Measurements from ENCODE around the gene STK38.
"Not testable (repeated sequence)": the region's sequence is repeated elsewhere in the genome, so short reads cannot be mapped to it uniquely, and the experiment has no call there.

STK38 gene

GRCh38 chr6:36493859-36494258 is 53.4 kb downstream of the STK38 start:
- Histone ChIP-seq H3K27me3 (ENCODE audit: control insufficient read depth, insufficient read depth, low read length) (no peaks in the 10 kb centered on the region), H3K27ac (ENCODE audit: low read length) (no peak overlapping the region), H3K4me1 (ENCODE audit: control insufficient read depth, low read depth, low read length) (peaks cover 4% of the 10 kb centered on the region), H3K36me3 (ENCODE audit: control insufficient read depth, low read depth, low read length) (peaks cover 34% of the 10 kb centered on the region), H3K9me3 (ENCODE audit: control insufficient read depth, low read depth, low read length) (no peaks in the 10 kb centered on the region), H3K4me3 (ENCODE audit: low read length) (no peak overlapping the region), H3K9ac (ENCODE audit: low read length) (no peak overlapping the region)

- no peak overlapping the region for H3K9ac ChIP-seq (ENCODE audit: low read length)
Observed at GRCh38 chr6:36493319-36493718, 54.0 kb downstream of the STK38 start.

GRCh38 chr6:36492621-36493020 is 54.7 kb downstream of the STK38 start:
- Histone ChIP-seq H3K36me3 (ENCODE audit: control insufficient read depth, low read depth, low read length) (peaks cover 40% of the 10 kb centered on the region), H3K27ac (ENCODE audit: low read length) (no peak overlapping the region)

More at GRCh38 chr6:36493319-36493718, 54.0 kb downstream of the STK38 start:
- Histone ChIP-seq H3K4me1 (ENCODE audit: control insufficient read depth, low read depth, low read length) (peaks cover 4% of the 10 kb centered on the region), H3K9me3 (ENCODE audit: control insufficient read depth, low read depth, low read length) (no peaks in the 10 kb centered on the region), H3K4me3 (ENCODE audit: low read length) (no peak overlapping the region), H3K27ac (ENCODE audit: low read length) (no peak overlapping the region), H3K27me3 (ENCODE audit: control insufficient read depth, insufficient read depth, low read length) (no peaks in the 10 kb centered on the region), H3K36me3 (ENCODE audit: control insufficient read depth, low read depth, low read length) (peaks cover 38% of the 10 kb centered on the region)

DNA sequence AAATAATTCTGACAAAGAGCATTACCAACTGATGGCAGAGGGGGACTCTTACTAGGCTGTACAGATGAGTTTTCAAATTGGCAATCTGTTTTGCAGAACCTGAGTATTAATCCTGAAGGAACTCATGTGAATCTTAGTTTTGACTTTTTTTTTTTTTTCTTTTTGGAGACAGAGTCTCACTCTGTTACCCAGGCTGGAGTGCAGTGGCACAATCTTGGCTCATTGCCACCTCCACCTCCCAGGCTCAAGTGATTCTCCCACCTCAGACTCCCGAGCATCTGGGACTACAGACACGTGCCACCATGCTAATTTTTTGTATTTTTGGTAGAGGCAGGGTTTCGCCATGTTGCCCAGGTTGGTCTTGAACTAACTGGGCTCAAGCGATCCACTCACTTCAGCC is 55.2 kb downstream of the STK38 start:
- no peak overlapping the region for H3K9ac ChIP-seq (ENCODE audit: low read length)
- peaks cover 40% of the 10 kb centered on the region for H3K36me3 ChIP-seq (ENCODE audit: control insufficient read depth, low read depth, low read length)
- no peaks in the 10 kb centered on the region for H3K9me3 ChIP-seq (ENCODE audit: control insufficient read depth, low read depth, low read length)
- no peak overlapping the region for H3K4me3 ChIP-seq (ENCODE audit: low read length)
- H3K27me3 ChIP-seq (ENCODE audit: control insufficient read depth, insufficient read depth, low read length) = no peaks in the 10 kb centered on the region
- H3K27ac ChIP-seq (ENCODE audit: low read length) = no peak overlapping the region
- peaks cover 4% of the 10 kb centered on the region for H3K4me1 ChIP-seq (ENCODE audit: control insufficient read depth, low read depth, low read length)

More at GRCh38 chr6:36492621-36493020, 54.7 kb downstream of the STK38 start:
- Histone ChIP-seq H3K4me1 (ENCODE audit: control insufficient read depth, low read depth, low read length) (peaks cover 4% of the 10 kb centered on the region), H3K4me3 (ENCODE audit: low read length) (no peak overlapping the region), H3K9ac (ENCODE audit: low read length) (no peak overlapping the region), H3K9me3 (ENCODE audit: control insufficient read depth, low read depth, low read length) (no peaks in the 10 kb centered on the region), H3K27me3 (ENCODE audit: control insufficient read depth, insufficient read depth, low read length) (no peaks in the 10 kb centered on the region)

DNA sequence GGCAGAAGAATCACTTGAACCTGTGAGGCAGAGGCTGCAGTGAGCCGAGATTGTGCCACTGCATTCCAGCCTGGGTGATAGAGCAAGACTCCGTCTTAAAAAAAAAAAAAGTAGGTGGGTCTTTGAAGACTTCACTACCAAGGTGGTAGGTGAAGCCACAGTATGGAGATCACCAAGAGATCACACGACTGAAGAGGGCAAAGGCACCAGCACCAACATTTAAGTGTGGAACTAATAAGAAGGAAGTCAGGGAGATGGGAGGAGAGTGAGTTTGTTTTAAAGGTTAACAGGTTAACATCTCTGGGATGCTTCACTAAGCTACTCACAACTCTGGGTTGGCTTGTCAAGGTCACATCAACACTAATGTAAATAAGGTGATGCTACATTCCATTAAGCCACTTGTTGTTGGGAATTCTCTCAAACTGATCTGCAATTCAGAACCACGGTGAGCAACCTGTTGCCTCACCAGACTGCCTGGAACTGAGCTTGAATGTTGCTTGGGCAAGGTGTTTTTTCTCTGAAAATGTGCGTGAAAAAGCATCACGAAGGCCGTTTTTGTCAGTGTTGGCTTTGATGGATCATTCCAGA is 55.8 kb downstream of the STK38 start:
- no peak overlapping the region for H3K4me3 ChIP-seq (ENCODE audit: low read length)
- H3K36me3 ChIP-seq (ENCODE audit: control insufficient read depth, low read depth, low read length) = peaks cover 42% of the 10 kb centered on the region

GRCh38 chr6:36489426-36489825 is 57.9 kb downstream of the STK38 start:
- peaks cover 4% of the 10 kb centered on the region for H3K4me1 ChIP-seq (ENCODE audit: control insufficient read depth, low read depth, low read length)
- H3K9me3 ChIP-seq (ENCODE audit: control insufficient read depth, low read depth, low read length) = no peaks in the 10 kb centered on the region
- peaks cover 33% of the 10 kb centered on the region for H3K36me3 ChIP-seq (ENCODE audit: control insufficient read depth, low read depth, low read length)
- no peak overlapping the region for H3K27ac ChIP-seq (ENCODE audit: low read length)
- H3K27me3 ChIP-seq (ENCODE audit: control insufficient read depth, insufficient read depth, low read length) = no peaks in the 10 kb centered on the region
- H3K4me3 ChIP-seq (ENCODE audit: low read length) = no peak overlapping the region
- H3K9ac ChIP-seq (ENCODE audit: low read length) = no peak overlapping the region

More for the DNA sequence above, 55.8 kb downstream of the STK38 start:
- Histone ChIP-seq H3K27ac (ENCODE audit: low read length) (no peak overlapping the region), H3K27me3 (ENCODE audit: control insufficient read depth, insufficient read depth, low read length) (no peaks in the 10 kb centered on the region), H3K9ac (ENCODE audit: low read length) (no peak overlapping the region), H3K4me1 (ENCODE audit: control insufficient read depth, low read depth, low read length) (peaks cover 4% of the 10 kb centered on the region), H3K9me3 (ENCODE audit: control insufficient read depth, low read depth, low read length) (no peaks in the 10 kb centered on the region)

GRCh38 chr6:36488221-36488620 is 59.1 kb downstream of the STK38 start:
- H3K27me3 ChIP-seq (ENCODE audit: control insufficient read depth, insufficient read depth, low read length) = no peaks in the 10 kb centered on the region
- peaks cover 32% of the 10 kb centered on the region for H3K36me3 ChIP-seq (ENCODE audit: control insufficient read depth, low read depth, low read length)
- no peaks in the 10 kb centered on the region for H3K4me1 ChIP-seq (ENCODE audit: control insufficient read depth, low read depth, low read length)
- H3K9ac ChIP-seq (ENCODE audit: low read length) = no peak overlapping the region
- H3K9me3 ChIP-seq (ENCODE audit: control insufficient read depth, low read depth, low read length) = no peaks in the 10 kb centered on the region
- no peak overlapping the region for H3K27ac ChIP-seq (ENCODE audit: low read length)
- no peak overlapping the region for H3K4me3 ChIP-seq (ENCODE audit: low read length)

DNA sequence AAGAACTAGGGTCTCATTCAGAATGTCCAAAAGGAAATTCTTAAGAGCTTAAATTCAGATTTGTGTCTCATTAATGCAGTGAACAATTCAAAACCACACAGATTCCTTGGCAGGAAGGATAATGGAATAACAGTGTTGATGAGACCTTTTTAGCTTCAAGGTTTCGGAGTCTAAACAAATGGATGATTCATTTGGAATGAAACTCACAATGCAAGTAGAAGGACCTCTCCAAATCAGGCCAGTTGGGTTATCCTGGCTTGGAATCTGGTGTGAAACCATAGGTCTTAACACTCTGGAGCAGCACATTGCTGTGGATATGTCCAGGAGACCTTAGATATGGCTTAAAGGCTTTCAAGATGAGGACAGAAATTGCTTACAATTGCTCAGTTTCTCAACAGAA is 59.6 kb downstream of the STK38 start:
- H3K36me3 ChIP-seq (ENCODE audit: control insufficient read depth, low read depth, low read length) = peaks cover 32% of the 10 kb centered on the region
- H3K27ac ChIP-seq (ENCODE audit: low read length) = no peak overlapping the region
- no peak overlapping the region for H3K9ac ChIP-seq (ENCODE audit: low read length)
- H3K4me1 ChIP-seq (ENCODE audit: control insufficient read depth, low read depth, low read length) = no peaks in the 10 kb centered on the region
- H3K27me3 ChIP-seq (ENCODE audit: control insufficient read depth, insufficient read depth, low read length) = no peaks in the 10 kb centered on the region
- no peak overlapping the region for H3K4me3 ChIP-seq (ENCODE audit: low read length)
- H3K9me3 ChIP-seq (ENCODE audit: control insufficient read depth, low read depth, low read length) = no peaks in the 10 kb centered on the region

DNA sequence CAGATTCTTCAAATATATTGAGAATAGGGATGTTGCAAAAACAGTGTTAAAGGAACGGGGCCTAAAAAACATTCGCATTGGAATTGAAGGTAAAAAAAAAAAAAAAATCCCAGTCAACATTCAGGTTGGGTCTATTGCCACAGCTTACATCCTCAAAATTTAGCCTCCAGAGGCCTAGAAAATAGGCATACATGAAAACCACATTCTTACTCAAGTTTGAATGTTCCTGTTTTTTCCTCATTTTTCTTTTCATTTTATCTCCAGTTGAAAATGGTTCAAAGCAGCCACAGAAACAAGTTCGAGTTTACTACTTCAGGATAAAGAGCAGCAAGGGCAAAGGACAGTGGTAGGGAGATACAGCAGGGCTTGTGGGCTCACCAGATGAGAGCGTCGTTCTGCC is 62.5 kb downstream of the STK38 start:
- Histone ChIP-seq H3K27ac (ENCODE audit: low read length) (no peak overlapping the region), H3K36me3 (ENCODE audit: control insufficient read depth, low read depth, low read length) (peaks cover 41% of the 10 kb centered on the region), H3K9ac (ENCODE audit: low read length) (no peak overlapping the region), H3K27me3 (ENCODE audit: control insufficient read depth, insufficient read depth, low read length) (no peaks in the 10 kb centered on the region), H3K9me3 (ENCODE audit: control insufficient read depth, low read depth, low read length) (no peaks in the 10 kb centered on the region), H3K4me1 (ENCODE audit: control insufficient read depth, low read depth, low read length) (no peaks in the 10 kb centered on the region), H3K4me3 (ENCODE audit: low read length) (no peak overlapping the region)

GRCh38 chr6:36483326-36483725 is 64.0 kb downstream of the STK38 start:
- H3K4me3 ChIP-seq (ENCODE audit: low read length); H3K4me1 ChIP-seq (ENCODE audit: control insufficient read depth, low read depth, low read length); H3K27me3 ChIP-seq (ENCODE audit: control insufficient read depth, insufficient read depth, low read length); H3K27ac ChIP-seq (ENCODE audit: low read length); H3K9ac ChIP-seq (ENCODE audit: low read length); H3K9me3 ChIP-seq (ENCODE audit: control insufficient read depth, low read depth, low read length): not testable (repeated sequence)
- peaks cover 35% of the 10 kb centered on the region for H3K36me3 ChIP-seq (ENCODE audit: control insufficient read depth, low read depth, low read length)

- Histone ChIP-seq H3K9ac (ENCODE audit: low read length) (no peak overlapping the region), H3K4me1 (ENCODE audit: control insufficient read depth, low read depth, low read length) (no peaks in the 10 kb centered on the region), H3K9me3 (ENCODE audit: control insufficient read depth, low read depth, low read length) (no peaks in the 10 kb centered on the region), H3K4me3 (ENCODE audit: low read length) (no peak overlapping the region), H3K36me3 (ENCODE audit: control insufficient read depth, low read depth, low read length) (peaks cover 14% of the 10 kb centered on the region), H3K27ac (ENCODE audit: low read length) (no peak overlapping the region), H3K27me3 (ENCODE audit: control insufficient read depth, insufficient read depth, low read length) (no peaks in the 10 kb centered on the region)
Observed at GRCh38 chr6:36479256-36479655, 68.0 kb downstream of the STK38 start.

- no peak overlapping the region for H3K27ac ChIP-seq (ENCODE audit: low read length)
- H3K4me3 ChIP-seq (ENCODE audit: low read length) = no peak overlapping the region
- no peak overlapping the region for H3K9ac ChIP-seq (ENCODE audit: low read length)
- peaks cover 14% of the 10 kb centered on the region for H3K36me3 ChIP-seq (ENCODE audit: control insufficient read depth, low read depth, low read length)
- H3K27me3 ChIP-seq (ENCODE audit: control insufficient read depth, insufficient read depth, low read length) = no peaks in the 10 kb centered on the region
- H3K4me1 ChIP-seq (ENCODE audit: control insufficient read depth, low read depth, low read length) = no peaks in the 10 kb centered on the region
- no peaks in the 10 kb centered on the region for H3K9me3 ChIP-seq (ENCODE audit: control insufficient read depth, low read depth, low read length)
Observed at GRCh38 chr6:36478051-36478526, 69.2 kb downstream of the STK38 start.
